Caco-2 (cell line): ENCODE data around the gene LTBP1. TPM values are rescaled to one million over a fixed set of nuclear protein-coding genes. Genes with fewer than 3 reads are reported as not detected.

Experiments
- BruUV-seq: library from RNA; stranded (reverse); fragments of 400-500 nt; replicated peaks from 2 replicates; lab custom pipeline; 2021; lab: Mats Ljungman, UMichigan
- CTCF ChIA-PET: fragments of 300-600 bp; sonication (Branson Sonifier 250); formaldehyde crosslinking; loops from one replicate; lab custom pipeline; 2022; ENCODE audit warnings: antibody characterized with exemption; lab: Charles Lee
- POLR2A ChIA-PET: fragments of 300-600 bp; sonication (Branson Sonifier 250); formaldehyde crosslinking; loops from one replicate; lab custom pipeline; 2022; ENCODE audit warnings: antibody characterized with exemption; lab: Charles Lee
- DNase-seq, 2 experiments: peaks; one replicate each; pipeline versions ENCODE4 v3.0.0 to v3.0.0-alpha.2; 2020 to 2022
- H3K27me3 ChIP-seq: replicated peaks from 2 replicates; pipeline ENCODE4 v1.6.0; 2011; ENCODE audit warnings: low read length; ENCODE audit not compliant: control insufficient read depth, insufficient read depth
- H3K36me3 ChIP-seq: 2 replicates; pipeline ENCODE4 v1.5.1; 2011; ENCODE audit warnings: low read length; ENCODE audit not compliant: control insufficient read depth, insufficient read depth
- H3K4me1 ChIP-seq: fragments of 250-450 bp; sonication (Bioruptor Pico); 2 replicates; pipeline ENCODE4 v1.5.1; 2020; ENCODE audit warnings: mild to moderate bottlenecking
- H3K4me3 ChIP-seq: 2 replicates; pipeline ENCODE4 v1.5.1; 2011; ENCODE audit warnings: low read depth, mild to moderate bottlenecking, control low read depth, low read length
- H3K9me3 ChIP-seq: fragments of 250-450 bp; sonication (Bioruptor Pico); 2 replicates; pipeline ENCODE4 v1.5.1; 2020; ENCODE audit warnings: mild to moderate bottlenecking, moderate library complexity
- H3K27ac Mint-ChIP-seq: one replicate; pipeline ENCODE4 v1.8.0; 2022; ENCODE audit warnings: mixed read lengths; ENCODE audit not compliant: unreplicated experiment
- H3K27me3 Mint-ChIP-seq: one replicate; pipeline ENCODE4 v1.8.0; 2022; ENCODE audit warnings: mixed read lengths; ENCODE audit not compliant: insufficient read depth, unreplicated experiment
- H3K36me3 Mint-ChIP-seq: one replicate; pipeline ENCODE4 v1.8.0; 2022; ENCODE audit warnings: mild to moderate bottlenecking, mixed read lengths; ENCODE audit not compliant: insufficient read depth, unreplicated experiment
- H3K4me1 Mint-ChIP-seq: one replicate; pipeline ENCODE4 v1.8.0; 2022; ENCODE audit warnings: low read depth, mixed read lengths; ENCODE audit not compliant: unreplicated experiment
- H3K4me3 Mint-ChIP-seq: one replicate; pipeline ENCODE4 v1.8.0; 2022; ENCODE audit warnings: mild to moderate bottlenecking, moderate library complexity, mixed read lengths; ENCODE audit not compliant: unreplicated experiment
- H3K9me3 Mint-ChIP-seq: one replicate; pipeline ENCODE4 v1.8.0; 2022; ENCODE audit warnings: mixed read lengths; ENCODE audit not compliant: unreplicated experiment
- intact Hi-C: fragments of 100-400 bp; cut with micrococcal nuclease; formaldehyde crosslinking; loops from one replicate; pipeline ENCODE4 v1.10.0; 2022; ENCODE audit not compliant: unreplicated experiment
- total RNA-seq: library from RNA; stranded (reverse); gene quantifications from 2 replicates; pipeline ENCODE4 v1.2.3, GENCODE V29; 2022
- TF ChIP-seq, protein P1 (sequence below), 2 experiments: fragments of 200-600 bp in 1 of 2; IDR thresholded peaks; 1 replicate in 1 of 2; 2 replicates in 1 of 2; pipeline versions ENCODE4 v1.5.1 to v1.8.0; 2011 to 2022; ENCODE audit warnings: antibody characterized with exemption in 1 of 2, control low read depth in 1 of 2, inconsistent platforms in 1 of 2, low read depth in 1 of 2, low read length in 1 of 2, mild to moderate bottlenecking in 1 of 2, moderate library complexity in 1 of 2; ENCODE audit not compliant: insufficient read depth in 1 of 2, severe bottlenecking in 1 of 2, unreplicated experiment in 1 of 2

Gene LTBP1
- total RNA-seq, 1 experiment from 2014 or later = 64.2 TPM

DNA sequence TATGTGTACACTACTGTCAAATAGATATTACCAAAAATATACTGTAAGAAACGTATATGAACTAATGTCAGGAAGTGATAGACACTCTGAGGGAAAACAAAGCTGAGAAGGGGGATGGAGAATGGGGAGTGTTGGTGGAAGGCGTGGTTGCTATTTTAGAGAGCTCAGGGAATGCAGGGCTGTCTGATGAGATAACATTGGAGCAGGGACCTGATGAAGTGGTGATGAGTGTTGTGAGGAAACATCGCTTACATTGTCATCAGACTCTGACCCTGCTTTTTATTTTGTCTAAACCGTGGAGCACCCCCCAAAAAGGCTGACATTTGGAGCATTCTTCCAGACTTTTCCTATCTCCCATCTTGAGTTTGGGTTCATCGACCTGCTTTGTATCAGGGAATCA lies 194.7 kb downstream of the LTBP1 start:
- intact Hi-C loops = no loop called here
- ChIA-PET POLR2A (no interaction called here), CTCF (no interaction called here)
- Histone ChIP-seq H3K9me3 (no peaks in the 10 kb centered on the region), H3K4me3 (no peak overlapping the region), H3K4me1 (no peaks in the 10 kb centered on the region), H3K27me3 (no peaks in the 10 kb centered on the region), H3K36me3 (no peaks in the 10 kb centered on the region)
- BruUV-seq = no TSS peak
- TF ChIP-seq, protein P1, sequence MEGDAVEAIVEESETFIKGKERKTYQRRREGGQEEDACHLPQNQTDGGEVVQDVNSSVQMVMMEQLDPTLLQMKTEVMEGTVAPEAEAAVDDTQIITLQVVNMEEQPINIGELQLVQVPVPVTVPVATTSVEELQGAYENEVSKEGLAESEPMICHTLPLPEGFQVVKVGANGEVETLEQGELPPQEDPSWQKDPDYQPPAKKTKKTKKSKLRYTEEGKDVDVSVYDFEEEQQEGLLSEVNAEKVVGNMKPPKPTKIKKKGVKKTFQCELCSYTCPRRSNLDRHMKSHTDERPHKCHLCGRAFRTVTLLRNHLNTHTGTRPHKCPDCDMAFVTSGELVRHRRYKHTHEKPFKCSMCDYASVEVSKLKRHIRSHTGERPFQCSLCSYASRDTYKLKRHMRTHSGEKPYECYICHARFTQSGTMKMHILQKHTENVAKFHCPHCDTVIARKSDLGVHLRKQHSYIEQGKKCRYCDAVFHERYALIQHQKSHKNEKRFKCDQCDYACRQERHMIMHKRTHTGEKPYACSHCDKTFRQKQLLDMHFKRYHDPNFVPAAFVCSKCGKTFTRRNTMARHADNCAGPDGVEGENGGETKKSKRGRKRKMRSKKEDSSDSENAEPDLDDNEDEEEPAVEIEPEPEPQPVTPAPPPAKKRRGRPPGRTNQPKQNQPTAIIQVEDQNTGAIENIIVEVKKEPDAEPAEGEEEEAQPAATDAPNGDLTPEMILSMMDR (IDR thresholded peaks at IDR 0.05; ENCODE audit: insufficient read depth in 1 of 2, low read depth in 1 of 2, low read length in 1 of 2, severe bottlenecking in 1 of 2, unreplicated experiment in 1 of 2) = no peak
- Mint-ChIP-seq H3K27ac (no peak overlapping the region), H3K27me3 (no peaks in the 10 kb centered on the region), H3K4me1 (no peaks in the 10 kb centered on the region), H3K36me3 (no peaks in the 10 kb centered on the region), H3K4me3 (no peak overlapping the region), H3K9me3 (no peaks in the 10 kb centered on the region)
- DNase-seq = no peak

DNA sequence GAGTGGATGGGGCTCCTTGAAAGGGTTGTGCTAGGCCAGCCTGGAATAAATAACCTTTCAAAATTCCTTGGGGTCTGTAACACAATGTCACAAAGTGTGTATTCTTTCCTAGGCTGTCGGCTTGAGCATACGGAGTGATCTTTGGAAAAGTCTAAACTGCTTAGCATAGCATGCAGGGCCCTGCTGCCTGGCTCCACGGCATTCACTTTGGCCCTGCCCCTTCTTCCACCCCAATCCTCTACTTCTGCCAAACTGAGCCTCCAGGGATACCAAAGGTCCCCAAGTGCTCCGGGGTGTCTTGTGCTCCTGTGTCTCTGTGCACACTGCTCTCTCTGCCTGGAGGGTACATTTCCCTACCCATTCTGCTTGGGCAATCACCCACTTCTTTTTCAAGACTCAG lies 196.1 kb downstream of the LTBP1 start:
- no peak overlapping the region for H3K4me3 ChIP-seq
- ChIA-PET POLR2A (no interaction called here), CTCF (no interaction called here)
- Mint-ChIP-seq H3K9me3 (no peaks in the 10 kb centered on the region), H3K4me3 (no peak overlapping the region), H3K27ac (no peak overlapping the region), H3K4me1 (no peaks in the 10 kb centered on the region), H3K27me3 (no peaks in the 10 kb centered on the region), H3K36me3 (no peaks in the 10 kb centered on the region)
- H3K27me3 ChIP-seq = no peaks in the 10 kb centered on the region
- BruUV-seq = no TSS peak
- DNase-seq = no peak
- TF ChIP-seq, protein P1 (IDR thresholded peaks at IDR 0.05; ENCODE audit: insufficient read depth in 1 of 2, low read depth in 1 of 2, low read length in 1 of 2, severe bottlenecking in 1 of 2, unreplicated experiment in 1 of 2) = no peak
- no peaks in the 10 kb centered on the region for H3K4me1 ChIP-seq
- intact Hi-C loops = no loop called here
- no peaks in the 10 kb centered on the region for H3K9me3 ChIP-seq
- H3K36me3 ChIP-seq = no peaks in the 10 kb centered on the region

DNA sequence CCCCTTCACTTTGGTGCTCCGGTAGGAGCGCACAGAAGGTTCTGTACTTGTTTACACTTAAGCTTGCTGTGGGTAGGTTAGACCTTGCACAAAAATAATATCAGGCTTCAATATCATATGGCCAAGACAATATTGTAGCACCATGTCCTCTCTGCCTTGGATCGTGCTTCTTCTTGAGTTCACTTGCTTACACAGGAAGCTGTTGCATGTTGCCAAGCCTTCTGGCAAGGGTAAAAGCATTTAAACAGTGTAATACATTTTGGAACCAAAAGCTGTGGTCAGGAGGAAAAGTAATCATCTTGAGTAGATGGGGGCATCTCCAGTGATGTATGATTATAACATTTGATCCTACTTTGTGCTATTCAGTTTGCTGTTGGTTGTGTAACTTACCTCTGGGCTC lies 197.5 kb downstream of the LTBP1 start:
- no peaks in the 10 kb centered on the region for H3K9me3 Mint-ChIP-seq
- H3K4me3 Mint-ChIP-seq = no peak overlapping the region
- POLR2A ChIA-PET = no interaction called here
- no peaks in the 10 kb centered on the region for H3K36me3 Mint-ChIP-seq
- H3K4me1 ChIP-seq = no peaks in the 10 kb centered on the region
- DNase-seq = no peak
- no peak overlapping the region for H3K27ac Mint-ChIP-seq
- intact Hi-C loops = no loop called here
- H3K4me3 ChIP-seq = no peak overlapping the region
- no peaks in the 10 kb centered on the region for H3K36me3 ChIP-seq
- no TSS peak for BruUV-seq
- H3K27me3 ChIP-seq = no peaks in the 10 kb centered on the region
- no peaks in the 10 kb centered on the region for H3K4me1 Mint-ChIP-seq
- CTCF ChIA-PET = no interaction called here
- no peaks in the 10 kb centered on the region for H3K27me3 Mint-ChIP-seq
- H3K9me3 ChIP-seq = no peaks in the 10 kb centered on the region
- TF ChIP-seq, protein P1 (IDR thresholded peaks at IDR 0.05; ENCODE audit: insufficient read depth in 1 of 2, low read depth in 1 of 2, low read length in 1 of 2, severe bottlenecking in 1 of 2, unreplicated experiment in 1 of 2) = no peak
